DND-41 (cell line): ENCODE measurements around the gene TNFSF13B.

Source experiments
- ATAC-seq: fragments of 200-7000 bp; cut with Tn5 transposase; 3 replicates; pipeline ENCODE4 v1.9.1; 2021; ENCODE audit warnings: low read depth; ENCODE audit not compliant: insufficient read depth
- DNase-seq: peaks from one replicate; pipeline ENCODE4 v3.0.0-alpha.2; 2020
- H2AFZ ChIP-seq: 2 replicates; pipeline ENCODE4 v1.6.0; 2012; ENCODE audit warnings: low read depth, low read length
- H3K27ac ChIP-seq: 2 replicates; pipeline ENCODE4 v1.5.1; 2012; ENCODE audit warnings: low read length, inconsistent platforms
- H3K27me3 ChIP-seq: fragments of 200-600 bp; sonication (generic); 2 replicates; pipeline ENCODE4 v1.6.0; 2012; ENCODE audit warnings: low read length, mild to moderate bottlenecking, inconsistent platforms; ENCODE audit not compliant: insufficient read depth, poor library complexity
- H3K36me3 ChIP-seq: 2 replicates; pipeline ENCODE4 v1.5.1; 2012; ENCODE audit warnings: low read length, inconsistent platforms; ENCODE audit not compliant: insufficient read depth
- H3K4me1 ChIP-seq: 2 replicates; pipeline ENCODE4 v1.5.1; 2012; ENCODE audit warnings: mild to moderate bottlenecking, low read length; ENCODE audit not compliant: insufficient read depth
- H3K4me2 ChIP-seq: 2 replicates; pipeline ENCODE4 v1.6.0; 2012; ENCODE audit warnings: mild to moderate bottlenecking, moderate library complexity, low read length, inconsistent platforms; ENCODE audit not compliant: insufficient read depth
- H3K4me3 ChIP-seq, 2 experiments: fragments of 200-600 bp in 1 of 2; shearing (Covaris generic) in 1 of 2; 2 replicates each; pipeline ENCODE4 v1.5.1; 2012 to 2016; ENCODE audit warnings: inconsistent platforms in 2 of 2, low read length in 2 of 2, mild to moderate bottlenecking in 2 of 2, low read depth in 1 of 2, moderate library complexity in 1 of 2
- H3K79me2 ChIP-seq: 2 replicates; pipeline ENCODE4 v1.6.0; 2012; ENCODE audit warnings: low read length, inconsistent platforms; ENCODE audit not compliant: insufficient read depth
- H3K9ac ChIP-seq: 2 replicates; pipeline ENCODE4 v1.6.0; 2012; ENCODE audit warnings: low read depth, mild to moderate bottlenecking, inconsistent platforms, low read length, moderate library complexity
- H3K9me3 ChIP-seq: 2 replicates; pipeline ENCODE4 v1.5.1; 2012; ENCODE audit warnings: low read length, moderate library complexity, mild to moderate bottlenecking, inconsistent platforms; ENCODE audit not compliant: insufficient read depth, severe bottlenecking
- H4K20me1 ChIP-seq: 2 replicates; pipeline ENCODE4 v1.6.0; 2012; ENCODE audit warnings: low read length; ENCODE audit not compliant: insufficient read depth
- EZH2 ChIP-seq: IDR thresholded peaks from 3 replicates; pipeline ENCODE4 v1.6.1; 2012; ENCODE audit warnings: borderline replicate concordance, low read depth, mild to moderate bottlenecking, moderate library complexity, low read length, inconsistent platforms; ENCODE audit not compliant: severe bottlenecking
- TF ChIP-seq, protein P1 (sequence below): IDR thresholded peaks from 2 replicates; pipeline ENCODE4 v1.5.1; 2012; ENCODE audit warnings: borderline replicate concordance, low read length, moderate library complexity, mild to moderate bottlenecking; ENCODE audit not compliant: poor library complexity, severe bottlenecking; ENCODE audit errors: extremely low read depth

TNFSF13B gene

GRCh38 chr13:108276060-108276459, 6.5 kb downstream of the TNFSF13B start:
- Histone ChIP-seq H3K27me3 (no peaks in the 10 kb centered on the region), H4K20me1 (no peaks in the 10 kb centered on the region), H3K4me2 (no peak overlapping the region), H3K79me2 (no peaks in the 10 kb centered on the region), H3K36me3 (no peaks in the 10 kb centered on the region), H3K9me3 (no peaks in the 10 kb centered on the region), H3K4me1 (no peaks in the 10 kb centered on the region), H3K4me3 (no peak overlapping the region), H3K27ac (no peak overlapping the region), H2AFZ (no peak overlapping the region), H3K9ac (no peak overlapping the region)
- ATAC-seq = no peak
- no peak for TF ChIP-seq EZH2
- DNase-seq = no peak

- TF ChIP-seq EZH2 = no peak
- TF ChIP-seq, protein P1, sequence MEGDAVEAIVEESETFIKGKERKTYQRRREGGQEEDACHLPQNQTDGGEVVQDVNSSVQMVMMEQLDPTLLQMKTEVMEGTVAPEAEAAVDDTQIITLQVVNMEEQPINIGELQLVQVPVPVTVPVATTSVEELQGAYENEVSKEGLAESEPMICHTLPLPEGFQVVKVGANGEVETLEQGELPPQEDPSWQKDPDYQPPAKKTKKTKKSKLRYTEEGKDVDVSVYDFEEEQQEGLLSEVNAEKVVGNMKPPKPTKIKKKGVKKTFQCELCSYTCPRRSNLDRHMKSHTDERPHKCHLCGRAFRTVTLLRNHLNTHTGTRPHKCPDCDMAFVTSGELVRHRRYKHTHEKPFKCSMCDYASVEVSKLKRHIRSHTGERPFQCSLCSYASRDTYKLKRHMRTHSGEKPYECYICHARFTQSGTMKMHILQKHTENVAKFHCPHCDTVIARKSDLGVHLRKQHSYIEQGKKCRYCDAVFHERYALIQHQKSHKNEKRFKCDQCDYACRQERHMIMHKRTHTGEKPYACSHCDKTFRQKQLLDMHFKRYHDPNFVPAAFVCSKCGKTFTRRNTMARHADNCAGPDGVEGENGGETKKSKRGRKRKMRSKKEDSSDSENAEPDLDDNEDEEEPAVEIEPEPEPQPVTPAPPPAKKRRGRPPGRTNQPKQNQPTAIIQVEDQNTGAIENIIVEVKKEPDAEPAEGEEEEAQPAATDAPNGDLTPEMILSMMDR = no peak
- no peaks in the 10 kb centered on the region for H3K27me3 ChIP-seq
- H3K9ac ChIP-seq = no peak overlapping the region
- no peaks in the 10 kb centered on the region for H3K9me3 ChIP-seq
- H3K79me2 ChIP-seq = no peaks in the 10 kb centered on the region
- H2AFZ ChIP-seq = no peak overlapping the region
- H3K4me3 ChIP-seq = no peak overlapping the region
- ATAC-seq (no peak), DNase-seq (no peak)
- no peak overlapping the region for H3K27ac ChIP-seq
- H3K4me2 ChIP-seq = no peak overlapping the region
- no peaks in the 10 kb centered on the region for H3K36me3 ChIP-seq
- no peaks in the 10 kb centered on the region for H4K20me1 ChIP-seq
- H3K4me1 ChIP-seq = no peaks in the 10 kb centered on the region
Measured at GRCh38 chr13:108278466-108278865, 8.9 kb downstream of the TNFSF13B start.

- H3K9ac ChIP-seq = no peak overlapping the region
- TF ChIP-seq EZH2 = no peak
- TF ChIP-seq, protein P1 = no peak
Measured at GRCh38 chr13:108281901-108282300, 12.4 kb downstream of the TNFSF13B start.

GRCh38 chr13:108283110-108283509, 13.6 kb downstream of the TNFSF13B start:
- TF ChIP-seq EZH2 = no peak
- TF ChIP-seq, protein P1 = no peak
- DNase-seq = no peak
- no peaks in the 10 kb centered on the region for H3K79me2 ChIP-seq
- H3K27ac ChIP-seq = no peak overlapping the region
- ATAC-seq = no peak
- no peak overlapping the region for H2AFZ ChIP-seq
- no peak overlapping the region for H3K9ac ChIP-seq
- H3K4me2 ChIP-seq = no peak overlapping the region
- H3K4me3 ChIP-seq = no peak overlapping the region
- H3K4me1 ChIP-seq = no peaks in the 10 kb centered on the region
- peaks cover 2% of the 10 kb centered on the region for H3K27me3 ChIP-seq
- H3K9me3 ChIP-seq = no peaks in the 10 kb centered on the region
- no peaks in the 10 kb centered on the region for H4K20me1 ChIP-seq
- H3K36me3 ChIP-seq = no peaks in the 10 kb centered on the region

More at GRCh38 chr13:108281901-108282300, 12.4 kb downstream of the TNFSF13B start:
- no peak overlapping the region for H2AFZ ChIP-seq
- no peak overlapping the region for H3K4me2 ChIP-seq
- no peak overlapping the region for H3K27ac ChIP-seq
- no peaks in the 10 kb centered on the region for H3K79me2 ChIP-seq
- ATAC-seq (no peak), DNase-seq (no peak)
- H3K4me3 ChIP-seq = no peak overlapping the region
- H3K4me1 ChIP-seq = no peaks in the 10 kb centered on the region
- H3K36me3 ChIP-seq = no peaks in the 10 kb centered on the region
- no peaks in the 10 kb centered on the region for H3K9me3 ChIP-seq
- H3K27me3 ChIP-seq = peaks cover 2% of the 10 kb centered on the region
- H4K20me1 ChIP-seq = no peaks in the 10 kb centered on the region
